Natural killer cell (primary cell): ENCODE data around the gene COA3. TPM values are rescaled to one million over a fixed set of nuclear protein-coding genes. Genes with fewer than 3 reads are reported as not detected.

Experiments used
- ATAC-seq, 3 donors: fragments of 150-1000 bp in 2 of 3; fragments of 200-7000 bp in 1 of 3; cut with Tn5 transposase; 1 replicate in 1 of 3; 2 replicates in 2 of 3; pipeline ENCODE4 v1.10.0; 2021; ENCODE audit warnings: mild to moderate bottlenecking in 2 of 3, moderate library complexity in 2 of 3
- DNase-seq, 2 donors: peaks; one replicate each; pipeline versions ENCODE4 v3.0.0 to v3.0.0-alpha.2; 2013 to 2021; ENCODE audit warnings: mixed read lengths in 1 of 2
- H3K27ac ChIP-seq: one replicate; pipeline ENCODE4 v1.5.1; 2013; ENCODE audit warnings: mild to moderate bottlenecking, low read length
- H3K27me3 ChIP-seq: one replicate; pipeline ENCODE4 v1.6.1; 2013; ENCODE audit warnings: low read length; ENCODE audit not compliant: control insufficient read depth, insufficient read depth
- H3K36me3 ChIP-seq: one replicate; pipeline ENCODE4 v1.6.1; 2013; ENCODE audit warnings: low read length; ENCODE audit not compliant: control insufficient read depth, insufficient read depth
- H3K4me1 ChIP-seq: one replicate; pipeline ENCODE4 v1.6.1; 2013; ENCODE audit warnings: low read length; ENCODE audit not compliant: control insufficient read depth, insufficient read depth
- H3K4me3 ChIP-seq: one replicate; pipeline ENCODE4 v1.5.1; 2013; ENCODE audit warnings: low read length
- H3K9me3 ChIP-seq: one replicate; pipeline ENCODE4 v1.6.1; 2013; ENCODE audit warnings: low read length; ENCODE audit not compliant: control insufficient read depth, insufficient read depth
- H3K27ac Mint-ChIP-seq, 2 donors: one replicate each; pipeline ENCODE4 v1.8.0; 2022; ENCODE audit warnings: mild to moderate bottlenecking in 2 of 2, mixed read lengths in 2 of 2, moderate library complexity in 1 of 2
- H3K27me3 Mint-ChIP-seq, 2 donors: one replicate each; pipeline ENCODE4 v1.8.0; 2022; ENCODE audit warnings: low read depth in 2 of 2, mixed read lengths in 2 of 2
- H3K36me3 Mint-ChIP-seq: one replicate; pipeline ENCODE4 v1.8.0; 2022; ENCODE audit warnings: mixed read lengths
- H3K4me1 Mint-ChIP-seq, 2 donors: one replicate each; pipeline ENCODE4 v1.8.0; 2022; ENCODE audit warnings: mixed read lengths in 2 of 2
- H3K4me3 Mint-ChIP-seq: one replicate; pipeline ENCODE4 v1.8.0; 2022; ENCODE audit warnings: mild to moderate bottlenecking, moderate library complexity, mixed read lengths
- H3K9me3 Mint-ChIP-seq, 2 donors: one replicate each; pipeline ENCODE4 v1.8.0; 2022; ENCODE audit warnings: mixed read lengths in 2 of 2
- CTCF ChIP-seq: fragments of 200-600 bp; IDR thresholded peaks from one replicate; pipeline ENCODE4 v1.8.0; 2022; ENCODE audit warnings: antibody characterized with exemption
- WGBS: methylation state at CpG from one replicate; pipeline ENCODE4 v1.1.7; 2013; ENCODE audit warnings: missing lambda C conversion rate; ENCODE audit not compliant: insufficient coverage; 5-methylcytosine and 5-hydroxymethylcytosine counted together
- intact Hi-C: fragments of 100-400 bp; cut with micrococcal nuclease; formaldehyde crosslinking; loops from one replicate; pipeline ENCODE4 v1.14.2; 2022
- total RNA-seq, 4 donors: library from RNA; stranded (reverse); fragments of 120-200 nt in 1 of 4; gene quantifications; one replicate each; pipeline versions ENCODE4 v1.2.3 to v1.2.4, GENCODE V29; 2013 to 2022

Gene COA3
- total RNA-seq, 3 donors from 2014 or later (not counting 1 experiment from before 2014, with no cell fraction given), result 12.9 to 19.3 (median 13.1) TPM

- Histone ChIP-seq H3K36me3 (no peaks in the 10 kb centered on the region), H3K9me3 (no peaks in the 10 kb centered on the region), H3K4me1 (peaks cover 6% of the 10 kb centered on the region), H3K4me3 (no peak overlapping the region), H3K27ac (no peak overlapping the region), H3K27me3 (peaks cover 11% of the 10 kb centered on the region)
- Mint-ChIP-seq H3K27me3 (peaks cover 34 to 39% of the 10 kb centered on the region in 2 donors), H3K27ac (no peak overlapping the region), H3K36me3 (no peaks in the 10 kb centered on the region), H3K4me3 (no peak overlapping the region), H3K4me1 (peaks cover 0 to 9% of the 10 kb centered on the region in 2 donors), H3K9me3 (no peaks in the 10 kb centered on the region)
- intact Hi-C loops, result no loop called here
- WGBS, result 91% methylated on average over 5 of the region's 6 CpGs
- TF ChIP-seq CTCF, result no peak
- no peak for DNase-seq
- no peak for ATAC-seq
Observed at GRCh38 chr17:42766124-42766523, 32.4 kb downstream of the COA3 start.

- Histone ChIP-seq H3K4me1 (peaks cover 15% of the 10 kb centered on the region), H3K27ac (no peak overlapping the region), H3K27me3 (peaks cover 20% of the 10 kb centered on the region), H3K36me3 (no peaks in the 10 kb centered on the region), H3K9me3 (no peaks in the 10 kb centered on the region), H3K4me3 (no peak overlapping the region)
- Mint-ChIP-seq H3K4me1 (peaks cover 0 to 9% of the 10 kb centered on the region in 2 donors), H3K27ac (no peak overlapping the region), H3K36me3 (no peaks in the 10 kb centered on the region), H3K27me3 (peaks cover 47 to 48% of the 10 kb centered on the region in 2 donors), H3K4me3 (peak overlapping the region; percentile 42), H3K9me3 (no peaks in the 10 kb centered on the region)
- ATAC-seq, result no peak
- no peak for TF ChIP-seq CTCF
- WGBS, result 73% methylated on average over 9 of the region's 12 CpGs
- no peak for DNase-seq
- intact Hi-C loops, result loop anchor here (5.0 kb wide), 1 partner anchor 184 kb away; the partner anchor contains the start of gene PSMC3IP
Observed at GRCh38 chr17:42761638-42762037, 36.9 kb downstream of the COA3 start.

- Mint-ChIP-seq H3K27ac (no peak within 1 kb of the TSS), H3K36me3 (no peaks in the 10 kb centered on the region), H3K9me3 (no peaks in the 10 kb centered on the region), H3K27me3 (peaks cover 47 to 51% of the 10 kb centered on the region in 2 donors), H3K4me3 (peak within 1 kb of the TSS; percentile 52), H3K4me1 (peaks cover 0 to 9% of the 10 kb centered on the region in 2 donors)
- no peaks in the 10 kb centered on the region for H3K36me3 ChIP-seq
- no peak within 1 kb of the TSS for H3K27ac ChIP-seq
- TF ChIP-seq CTCF, result no peak
- ATAC-seq (peak; percentile 28 to 61 (median 49)), DNase-seq (peak in 1 of 2 donors; percentile 40)
- peaks cover 15% of the 10 kb centered on the region for H3K4me1 ChIP-seq
- no peak within 1 kb of the TSS for H3K4me3 ChIP-seq
- intact Hi-C loops, result loop anchor here (5.0 kb wide), 1 partner anchor 184 kb away; the partner anchor contains the start of gene PSMC3IP
- peaks cover 20% of the 10 kb centered on the region for H3K27me3 ChIP-seq
- no peaks in the 10 kb centered on the region for H3K9me3 ChIP-seq
- 7% methylated on average over 88 of the region's 92 CpGs for WGBS
Observed at GRCh38 chr17:42760652-42761581, 37.6 kb downstream of the COA3 start, which contains the start of gene RAMP2. TSS of gene RAMP2 (plus strand) at chr17:42761227. CDS start at chr17:42761262, 35 bp downstream.
